K562 (cell line): ENCODE data around the gene CNPY2. TPM values are rescaled to one million over a fixed set of nuclear protein-coding genes. Genes with fewer than 3 reads are reported as not detected.

Source experiments
- C11orf30 ChIP-seq: fragments of 450-650 bp; IDR thresholded peaks from 2 replicates; pipeline ENCODE4 v1.6.1; 2016; ENCODE audit warnings: low read depth, mild to moderate bottlenecking
- DPF2 ChIP-seq: fragments of 450-650 bp; IDR thresholded peaks from 2 replicates; pipeline ENCODE4 v1.6.1; 2016
- IRF2 ChIP-seq: sonication (generic); formaldehyde crosslinking; IDR thresholded peaks from 2 replicates; pipeline ENCODE4 v1.8.1; 2022; ENCODE audit warnings: mild to moderate bottlenecking, missing genetic modification reagents
- MCM3 ChIP-seq: fragments of 450-650 bp; IDR thresholded peaks from 2 replicates; pipeline ENCODE4 v1.6.1; 2016
- NFATC3 ChIP-seq: fragments of 450-650 bp; IDR thresholded peaks from 2 replicates; pipeline ENCODE4 v1.6.1; 2017; ENCODE audit warnings: mild to moderate bottlenecking
- NFRKB ChIP-seq: fragments of 450-650 bp; IDR thresholded peaks from 2 replicates; pipeline ENCODE4 v1.6.1; 2016; ENCODE audit warnings: low read depth
- PHTF2 ChIP-seq: fragments of 250-450 bp; sonication (Bioruptor Pico); IDR thresholded peaks from 2 replicates; pipeline ENCODE4 v1.5.0; 2021; ENCODE audit warnings: mild to moderate bottlenecking
- TAL1 ChIP-seq: fragments of 450-650 bp; IDR thresholded peaks from 2 replicates; pipeline ENCODE4 v1.6.1; 2016; ENCODE audit warnings: mild to moderate bottlenecking
- TSC22D4 ChIP-seq: fragments of 450-650 bp; IDR thresholded peaks from 2 replicates; pipeline ENCODE4 v1.6.1; 2016; ENCODE audit warnings: missing genetic modification characterization, missing biosample characterization, control low read depth
- ZBTB17 ChIP-seq: fragments of 450-650 bp; formaldehyde crosslinking; IDR thresholded peaks from 2 replicates; pipeline ENCODE4 v1.4.0; 2020; ENCODE audit warnings: mild to moderate bottlenecking
- ZNF316 ChIP-seq: fragments of 450-650 bp; IDR thresholded peaks from 2 replicates; pipeline ENCODE4 v1.6.1; 2016
- ZNF347 ChIP-seq: fragments of 450-650 bp; formaldehyde crosslinking; IDR thresholded peaks from 2 replicates; pipeline ENCODE4 v1.4.0; 2020; ENCODE audit warnings: low read depth, mild to moderate bottlenecking, moderate library complexity
- ZNF586 ChIP-seq: fragments of 450-650 bp; formaldehyde crosslinking; conservative IDR thresholded peaks from 2 replicates; pipeline ENCODE4 v1.4.0; 2020; ENCODE audit warnings: mild to moderate bottlenecking, moderate library complexity
- ZNF75A ChIP-seq: fragments of 450-650 bp; formaldehyde crosslinking; IDR thresholded peaks from 2 replicates; pipeline ENCODE4 v1.4.0; 2020; ENCODE audit warnings: mild to moderate bottlenecking
- polyA plus RNA-seq, 8 experiments: library from polyadenylated mRNA; depleted of rRNA in 4 of 8; stranded (reverse) in 5 of 8; unstranded in 3 of 8; fragments of >200 nt; fragmentation: Nextera tagmentation in 2 of 8; fragmentation: Illumina TruSeq in 1 of 8; extraction: Ambion mirVana in 2 of 8; extraction: Trizol in 1 of 8; gene quantifications; 2 replicates each; pipeline versions ENCODE4 v1.2.1 to v1.2.3, GENCODE V29; 2011 to 2014; ENCODE audit warnings: inconsistent platforms in 1 of 8, missing spikeins in 1 of 8
- total RNA-seq, 7 experiments: library from RNA; depleted of rRNA in 6 of 7; stranded (reverse); fragments of >200 nt in 6 of 7; fragmentation: Illumina TruSeq in 2 of 7; extraction: Trizol in 2 of 7; gene quantifications; 2 replicates each; pipeline versions ENCODE4 v1.2.1 to v1.2.3, GENCODE V29; 2011 to 2021; ENCODE audit warnings: low replicate concordance in 1 of 7
- TF ChIP-seq, protein P1 (sequence below), 2 experiments: fragments of 450-650 bp; IDR thresholded peaks; 2 replicates each; pipeline ENCODE4 v1.6.1; 2016; ENCODE audit warnings: mild to moderate bottlenecking in 2 of 2, borderline replicate concordance in 1 of 2, low read depth in 1 of 2, moderate library complexity in 1 of 2
- TF ChIP-seq, protein P2 (sequence below): fragments of 450-650 bp; IDR thresholded peaks from 2 replicates; pipeline ENCODE4 v1.6.1; 2016; ENCODE audit warnings: missing biosample characterization, missing genetic modification characterization
- TF ChIP-seq, protein P3 (sequence below): fragments of 450-650 bp; IDR thresholded peaks from 2 replicates; pipeline ENCODE4 v1.7.1; 2018; ENCODE audit warnings: mild to moderate bottlenecking, low read depth; ENCODE audit not compliant: partially characterized antibody

Gene CNPY2
- total and polyA plus RNA-seq, 9 of the 15 experiments (the other 6 are each of a cell fraction or from before 2014, with no cell fraction given), result 33.8 to 190 (median 138) TPM

DNA sequence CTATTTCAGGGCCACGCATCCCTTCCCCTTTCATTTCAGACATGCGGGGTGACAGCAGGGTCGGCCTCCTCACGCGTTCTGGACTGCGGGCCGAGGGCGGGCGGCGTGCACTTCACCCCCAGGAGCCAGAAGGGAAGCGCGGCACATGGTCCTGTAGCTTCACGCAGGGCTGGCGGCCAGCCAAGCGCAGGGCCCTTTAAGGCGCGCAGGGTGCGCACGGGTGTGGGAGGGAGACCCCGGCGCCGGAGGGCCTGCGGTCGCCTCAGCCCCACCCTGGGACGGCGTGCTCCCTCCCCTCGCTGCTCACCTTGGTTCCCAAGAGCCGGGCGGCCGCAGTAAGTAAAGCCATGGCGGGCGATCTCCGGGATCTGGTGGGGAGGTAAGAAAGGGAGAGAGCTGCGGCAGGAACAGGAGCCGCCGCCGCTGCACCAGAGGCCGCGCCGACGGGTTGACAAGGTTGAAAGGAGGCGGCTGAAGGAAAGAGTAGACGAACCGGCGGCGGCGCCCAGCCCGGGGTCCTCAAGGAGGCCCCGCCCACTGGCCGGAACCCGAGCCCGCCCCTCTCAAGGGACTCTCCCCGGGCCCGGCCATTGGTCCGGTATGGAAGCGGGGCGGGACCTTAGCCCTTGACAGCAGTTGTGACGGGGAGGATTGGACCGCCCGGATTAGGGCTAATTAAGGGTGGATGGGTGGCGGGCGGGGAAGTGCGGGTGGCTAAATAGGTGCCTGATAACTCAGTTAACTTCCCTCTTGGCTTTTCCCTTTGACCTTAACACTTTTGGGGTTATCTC lies 15.7 kb downstream of the CNPY2 start, which contains the start of gene CS (continued):
- TF ChIP-seq, protein P1, sequence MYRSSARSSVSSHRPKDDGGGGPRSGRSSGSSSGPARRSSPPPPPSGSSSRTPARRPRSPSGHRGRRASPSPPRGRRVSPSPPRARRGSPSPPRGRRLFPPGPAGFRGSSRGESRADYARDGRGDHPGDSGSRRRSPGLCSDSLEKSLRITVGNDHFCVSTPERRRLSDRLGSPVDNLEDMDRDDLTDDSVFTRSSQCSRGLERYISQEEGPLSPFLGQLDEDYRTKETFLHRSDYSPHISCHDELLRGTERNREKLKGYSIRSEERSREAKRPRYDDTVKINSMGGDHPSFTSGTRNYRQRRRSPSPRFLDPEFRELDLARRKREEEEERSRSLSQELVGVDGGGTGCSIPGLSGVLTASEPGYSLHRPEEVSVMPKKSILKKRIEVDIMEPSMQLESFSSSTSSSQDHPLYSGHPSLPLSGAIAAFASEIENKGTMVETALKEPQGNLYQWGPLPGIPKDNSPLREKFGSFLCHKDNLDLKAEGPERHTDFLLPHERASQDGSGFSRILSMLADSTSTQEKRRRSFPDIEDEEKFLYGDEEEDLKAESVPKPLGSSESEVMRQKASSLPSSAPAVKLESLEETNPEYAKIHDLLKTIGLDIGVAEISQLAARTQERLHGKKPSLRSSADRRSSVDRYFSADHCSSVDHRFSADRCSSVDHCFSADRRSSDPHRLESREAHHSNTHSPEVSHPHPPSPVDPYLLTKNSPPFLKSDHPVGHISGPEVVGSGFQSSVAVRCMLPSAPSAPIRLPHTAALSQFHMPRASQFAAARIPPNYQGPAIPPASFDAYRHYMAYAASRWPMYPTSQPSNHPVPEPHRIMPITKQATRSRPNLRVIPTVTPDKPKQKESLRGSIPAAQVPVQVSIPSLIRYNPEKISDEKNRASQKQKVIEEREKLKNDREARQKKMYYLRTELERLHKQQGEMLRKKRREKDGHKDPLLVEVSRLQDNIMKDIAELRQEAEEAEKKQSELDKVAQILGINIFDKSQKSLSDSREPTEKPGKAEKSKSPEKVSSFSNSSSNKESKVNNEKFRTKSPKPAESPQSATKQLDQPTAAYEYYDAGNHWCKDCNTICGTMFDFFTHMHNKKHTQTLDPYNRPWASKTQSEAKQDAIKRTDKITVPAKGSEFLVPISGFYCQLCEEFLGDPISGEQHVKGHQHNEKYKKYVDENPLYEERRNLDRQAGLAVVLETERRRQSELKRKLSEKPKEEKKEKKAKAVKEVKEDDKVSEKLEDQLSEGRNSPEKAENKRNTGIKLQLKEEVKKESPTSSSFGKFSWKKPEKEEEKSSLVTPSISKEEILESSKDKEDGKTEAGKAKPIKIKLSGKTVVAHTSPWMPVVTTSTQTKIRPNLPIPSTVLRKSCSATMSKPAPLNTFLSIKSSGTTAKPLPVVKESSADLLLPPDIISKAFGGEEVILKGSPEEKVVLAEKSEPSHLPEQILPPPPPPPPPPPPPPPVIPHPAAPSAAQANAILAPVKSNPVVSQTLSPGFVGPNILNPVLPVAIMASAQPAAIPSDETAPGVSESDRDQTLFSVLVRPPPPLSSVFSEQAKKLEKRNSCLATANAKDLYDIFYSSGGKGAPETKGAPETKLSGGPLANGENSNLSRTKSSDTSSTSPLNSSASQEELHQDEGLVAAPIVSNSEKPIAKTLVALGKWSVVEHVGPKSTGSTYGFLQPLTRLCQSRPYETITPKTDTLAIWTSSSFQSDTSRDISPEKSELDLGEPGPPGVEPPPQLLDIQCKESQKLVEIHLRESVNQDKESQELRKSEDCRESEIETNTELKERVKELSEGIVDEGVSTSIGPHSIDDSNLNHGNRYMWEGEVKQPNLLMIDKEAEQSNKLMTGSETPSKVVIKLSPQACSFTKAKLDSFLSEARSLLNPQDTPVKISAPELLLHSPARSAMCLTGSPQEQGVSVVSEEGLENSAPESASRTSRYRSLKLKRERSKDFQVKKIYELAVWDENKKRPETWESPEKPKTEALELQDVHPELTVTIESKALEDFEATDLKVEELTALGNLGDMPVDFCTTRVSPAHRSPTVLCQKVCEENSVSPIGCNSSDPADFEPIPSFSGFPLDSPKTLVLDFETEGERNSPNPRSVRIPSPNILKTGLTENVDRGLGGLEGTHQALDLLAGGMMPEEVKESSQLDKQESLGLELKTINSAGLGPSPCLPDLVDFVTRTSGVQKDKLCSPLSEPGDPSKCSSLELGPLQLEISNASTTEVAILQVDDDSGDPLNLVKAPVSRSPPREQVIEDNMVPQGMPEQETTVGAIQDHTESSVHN (IDR thresholded peaks at IDR 0.05; ENCODE audit: borderline replicate concordance in 1 of 2, low read depth in 1 of 2), result no peak
- TF ChIP-seq ZNF586 (CRISPR knock-in tag), result no peak
- no peak for TF ChIP-seq ZNF75A
- no peak; the same call in 1 of the 2 replicates for TF ChIP-seq DPF2
- TF ChIP-seq IRF2 (CRISPR knock-in tag), result no peak
- TF ChIP-seq NFRKB, result no peak
- TF ChIP-seq, protein P2, sequence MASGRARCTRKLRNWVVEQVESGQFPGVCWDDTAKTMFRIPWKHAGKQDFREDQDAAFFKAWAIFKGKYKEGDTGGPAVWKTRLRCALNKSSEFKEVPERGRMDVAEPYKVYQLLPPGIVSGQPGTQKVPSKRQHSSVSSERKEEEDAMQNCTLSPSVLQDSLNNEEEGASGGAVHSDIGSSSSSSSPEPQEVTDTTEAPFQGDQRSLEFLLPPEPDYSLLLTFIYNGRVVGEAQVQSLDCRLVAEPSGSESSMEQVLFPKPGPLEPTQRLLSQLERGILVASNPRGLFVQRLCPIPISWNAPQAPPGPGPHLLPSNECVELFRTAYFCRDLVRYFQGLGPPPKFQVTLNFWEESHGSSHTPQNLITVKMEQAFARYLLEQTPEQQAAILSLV (tag), result no peak
- TF ChIP-seq ZBTB17, result no peak
- no peak for TF ChIP-seq TSC22D4
- no peak for TF ChIP-seq NFATC3
- no peak for TF ChIP-seq TAL1
- no peak for TF ChIP-seq ZNF316
- no peak; the same call in 1 of the 2 replicates for TF ChIP-seq C11orf30
- TF ChIP-seq, protein P3, sequence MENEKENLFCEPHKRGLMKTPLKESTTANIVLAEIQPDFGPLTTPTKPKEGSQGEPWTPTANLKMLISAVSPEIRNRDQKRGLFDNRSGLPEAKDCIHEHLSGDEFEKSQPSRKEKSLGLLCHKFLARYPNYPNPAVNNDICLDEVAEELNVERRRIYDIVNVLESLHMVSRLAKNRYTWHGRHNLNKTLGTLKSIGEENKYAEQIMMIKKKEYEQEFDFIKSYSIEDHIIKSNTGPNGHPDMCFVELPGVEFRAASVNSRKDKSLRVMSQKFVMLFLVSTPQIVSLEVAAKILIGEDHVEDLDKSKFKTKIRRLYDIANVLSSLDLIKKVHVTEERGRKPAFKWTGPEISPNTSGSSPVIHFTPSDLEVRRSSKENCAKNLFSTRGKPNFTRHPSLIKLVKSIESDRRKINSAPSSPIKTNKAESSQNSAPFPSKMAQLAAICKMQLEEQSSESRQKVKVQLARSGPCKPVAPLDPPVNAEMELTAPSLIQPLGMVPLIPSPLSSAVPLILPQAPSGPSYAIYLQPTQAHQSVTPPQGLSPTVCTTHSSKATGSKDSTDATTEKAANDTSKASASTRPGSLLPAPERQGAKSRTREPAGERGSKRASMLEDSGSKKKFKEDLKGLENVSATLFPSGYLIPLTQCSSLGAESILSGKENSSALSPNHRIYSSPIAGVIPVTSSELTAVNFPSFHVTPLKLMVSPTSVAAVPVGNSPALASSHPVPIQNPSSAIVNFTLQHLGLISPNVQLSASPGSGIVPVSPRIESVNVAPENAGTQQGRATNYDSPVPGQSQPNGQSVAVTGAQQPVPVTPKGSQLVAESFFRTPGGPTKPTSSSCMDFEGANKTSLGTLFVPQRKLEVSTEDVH, result no peak
- no peak for TF ChIP-seq PHTF2 (CRISPR knock-in tag)
- TF ChIP-seq ZNF347 (CRISPR knock-in tag), result no peak
- no peak for TF ChIP-seq MCM3
